GM18858 (cell line): ENCODE measurements around the gene GSTO1.

ENCODE experiments used
- ATAC-seq: cut with Tn5 transposase; IDR thresholded peaks from one replicate; pipeline ENCODE4 v1.9.1; 2021; ENCODE audit not compliant: unreplicated experiment

The GSTO1 gene

DNA sequence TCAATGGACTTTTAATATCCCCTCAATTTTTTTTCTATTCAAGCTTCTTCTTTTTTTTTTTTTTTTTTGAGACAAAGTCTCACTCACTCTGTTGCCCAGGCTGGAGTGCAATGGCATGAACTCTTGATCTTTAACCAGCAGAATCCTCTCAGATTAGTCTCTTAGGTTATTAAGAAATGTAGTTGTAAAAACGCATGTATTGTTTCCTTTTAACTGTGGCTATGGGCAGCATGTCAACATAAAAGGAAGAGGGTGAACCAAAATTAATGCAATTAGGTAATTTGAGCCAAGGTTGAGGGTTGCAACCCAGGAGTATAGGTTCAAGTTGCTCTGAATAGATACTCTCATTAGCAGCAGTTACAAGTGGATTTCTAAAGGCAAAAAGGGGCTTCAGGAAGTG lies 4.3 kb upstream of the GSTO1 start:
- no peak for ATAC-seq

DNA sequence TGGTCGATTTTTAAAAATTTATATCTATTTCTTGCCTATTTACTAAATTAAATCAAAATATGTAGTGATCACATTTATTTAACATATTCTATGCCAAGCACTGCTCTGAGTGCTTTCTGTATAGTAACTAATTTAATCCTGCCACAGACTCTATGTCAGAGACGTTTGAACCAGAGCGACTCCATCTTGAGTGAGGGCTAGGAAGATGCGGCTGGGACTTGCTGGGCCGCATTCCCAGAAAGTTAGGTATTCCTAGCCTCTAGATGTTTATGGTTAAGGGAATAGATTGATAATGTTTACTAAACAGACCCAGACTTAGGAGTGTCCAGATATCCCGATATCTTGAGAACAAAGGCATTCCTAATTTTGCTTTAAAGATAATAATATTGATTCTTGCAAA lies 3.2 kb upstream of the GSTO1 start:
- no peak for ATAC-seq

DNA sequence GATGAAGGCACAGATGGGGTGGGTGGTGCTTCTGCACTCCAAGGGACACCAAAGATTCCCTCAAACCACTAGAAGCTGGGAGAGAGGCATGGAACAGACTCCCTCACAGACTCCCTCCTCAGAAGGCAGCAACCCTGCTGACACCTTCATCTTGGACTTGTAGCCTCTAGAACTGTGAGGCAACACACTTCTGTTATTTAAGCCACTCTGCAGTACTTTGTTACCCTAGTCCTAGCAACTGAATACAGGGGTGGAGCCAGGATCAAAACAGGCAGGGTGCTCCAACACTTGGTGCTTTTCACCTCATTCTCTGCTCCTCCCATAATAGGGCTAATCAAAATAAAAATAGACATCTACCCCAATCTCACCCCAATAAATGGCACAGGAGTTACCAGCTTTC lies 2.3 kb upstream of the GSTO1 start:
- ATAC-seq, result no peak

DNA sequence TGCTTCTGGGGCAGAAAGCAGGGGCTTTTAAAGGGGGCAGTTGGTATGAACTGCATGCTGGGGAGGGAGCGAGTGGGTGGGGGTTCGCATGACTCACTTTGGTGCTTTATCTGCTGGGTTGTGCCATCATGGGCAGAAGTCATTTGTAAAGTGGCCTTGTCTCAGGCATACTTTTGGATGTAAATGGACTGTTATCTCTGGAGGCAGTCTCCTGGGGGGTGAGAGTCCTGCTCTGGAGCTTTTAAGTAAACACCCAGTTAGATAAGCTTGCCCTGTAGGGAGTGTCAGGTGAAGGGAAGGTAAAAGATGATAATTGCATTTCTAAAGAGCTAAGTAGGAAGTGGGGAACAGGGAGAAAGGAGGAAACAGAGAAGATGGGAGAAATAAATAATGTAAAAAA lies 1.6 kb upstream of the GSTO1 start:
- no peak for ATAC-seq

DNA sequence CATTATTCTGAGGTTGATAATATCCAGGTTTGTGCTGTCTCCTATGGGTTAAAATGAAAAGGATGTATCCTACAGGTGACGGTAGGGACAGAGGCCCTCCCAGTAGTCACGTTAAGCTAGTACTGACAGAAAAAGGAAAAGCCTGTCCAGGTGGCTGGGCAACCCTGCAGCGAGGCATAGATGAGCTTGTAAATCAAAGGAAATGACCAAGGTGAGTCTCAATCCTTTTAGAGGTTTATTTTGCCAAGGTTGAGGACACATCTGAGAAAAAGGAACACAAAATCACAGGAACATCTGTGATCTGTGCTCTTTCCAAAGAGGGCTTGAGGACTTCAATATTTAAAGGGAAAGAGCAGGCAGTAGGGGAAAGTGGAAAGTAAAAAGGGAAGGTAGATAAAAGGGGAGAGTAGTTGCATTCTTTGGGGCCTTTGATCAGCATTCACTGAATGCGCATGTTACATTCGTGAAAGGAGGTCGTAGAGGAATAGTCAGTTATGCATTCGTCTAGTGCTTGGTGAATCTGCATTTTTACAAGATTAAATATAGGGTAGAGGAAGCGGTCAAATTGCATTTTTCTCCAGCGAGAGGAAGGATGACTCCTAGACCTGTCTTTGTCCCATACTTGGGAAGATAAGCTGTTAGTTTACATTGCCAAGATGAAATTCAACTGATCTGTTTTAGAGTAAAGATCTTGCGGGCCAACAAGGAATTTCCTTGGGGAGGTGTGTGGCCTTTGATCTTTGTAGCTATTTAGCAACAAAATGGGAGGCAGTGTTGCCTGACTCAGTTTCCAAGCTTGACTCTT lies 884 bp upstream of the GSTO1 start:
- ATAC-seq, result no peak

DNA sequence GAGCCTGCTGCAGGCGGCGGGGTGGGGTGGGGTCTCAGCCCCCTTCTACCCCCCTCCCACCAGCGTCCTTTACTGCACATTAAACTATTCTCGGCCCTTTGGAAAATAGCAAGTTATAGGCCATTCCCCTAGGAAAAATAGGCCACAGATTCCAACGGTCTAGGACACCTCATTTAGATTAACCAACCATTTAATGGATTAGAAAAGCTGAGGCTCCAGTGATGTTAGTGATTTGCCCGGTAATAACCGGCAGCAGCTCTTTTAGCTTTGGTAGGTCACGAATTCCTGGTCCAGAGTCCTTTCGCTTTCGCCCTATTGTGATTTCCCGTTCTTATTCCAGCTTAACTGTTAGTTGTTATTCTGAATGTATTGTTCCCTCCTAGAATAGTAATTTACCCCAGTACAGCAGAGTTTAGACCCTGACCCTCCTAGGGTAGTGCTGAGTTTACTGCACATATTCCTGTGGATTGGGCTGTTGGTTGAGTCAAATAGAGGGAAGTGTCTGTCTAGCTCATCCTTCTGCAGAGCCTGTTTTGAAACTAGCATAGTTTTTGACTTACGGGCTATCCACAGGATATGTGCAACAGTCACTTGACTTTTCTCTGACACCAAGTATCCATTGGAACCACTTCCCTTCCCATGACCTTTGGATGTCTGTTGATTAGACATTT lies 754 bp downstream of the GSTO1 start:
- no peak for ATAC-seq

DNA sequence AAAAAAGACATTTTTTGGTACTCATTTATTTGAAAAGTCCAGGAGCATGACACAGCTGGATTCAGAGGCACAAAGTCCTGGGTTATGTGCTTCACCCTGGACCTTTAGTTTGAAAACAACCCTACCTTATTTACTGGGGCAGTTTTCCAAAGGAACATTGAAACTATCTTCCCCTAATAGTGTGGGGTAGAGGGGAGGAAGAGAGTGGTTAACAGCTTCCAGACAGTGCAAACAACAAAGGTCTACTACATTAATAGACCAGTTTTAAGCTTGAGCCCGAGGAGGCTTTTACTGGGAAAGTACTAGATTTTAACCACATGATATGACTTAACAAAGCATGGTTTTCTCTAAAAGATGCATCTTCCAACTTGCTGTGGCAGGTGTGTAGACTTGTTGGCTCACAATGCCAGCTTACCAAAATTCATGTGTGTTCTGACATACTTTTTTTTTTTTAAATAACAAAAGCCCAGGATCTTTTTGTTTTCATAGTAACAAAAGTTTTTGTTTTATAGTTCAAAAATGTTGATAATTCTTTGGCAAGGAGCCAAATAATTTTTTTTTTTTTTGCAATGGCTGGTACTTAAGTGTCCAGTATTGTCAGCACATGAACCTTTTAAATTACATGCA lies 1.8 kb downstream of the GSTO1 start:
- ATAC-seq, result no peak

DNA sequence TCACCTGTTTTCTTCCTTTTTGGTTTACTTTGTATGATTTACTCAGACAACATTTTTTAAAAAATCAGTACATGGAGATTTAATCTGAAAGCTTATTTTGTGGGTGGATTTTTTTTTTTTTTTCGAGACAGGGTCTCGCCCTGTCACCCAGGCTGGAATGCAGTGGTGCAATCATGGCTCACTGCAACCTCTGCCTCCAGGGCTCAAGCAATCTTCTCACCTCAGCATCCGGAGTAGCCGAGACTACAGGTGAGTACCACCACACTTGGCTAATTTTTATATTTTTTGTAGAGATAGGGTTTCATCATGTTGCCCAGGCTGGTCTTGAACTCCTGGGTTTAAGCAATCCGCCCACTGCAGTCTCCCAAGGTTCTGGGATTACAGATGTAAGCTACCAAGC lies 2.5 kb downstream of the GSTO1 start:
- ATAC-seq, result no peak

DNA sequence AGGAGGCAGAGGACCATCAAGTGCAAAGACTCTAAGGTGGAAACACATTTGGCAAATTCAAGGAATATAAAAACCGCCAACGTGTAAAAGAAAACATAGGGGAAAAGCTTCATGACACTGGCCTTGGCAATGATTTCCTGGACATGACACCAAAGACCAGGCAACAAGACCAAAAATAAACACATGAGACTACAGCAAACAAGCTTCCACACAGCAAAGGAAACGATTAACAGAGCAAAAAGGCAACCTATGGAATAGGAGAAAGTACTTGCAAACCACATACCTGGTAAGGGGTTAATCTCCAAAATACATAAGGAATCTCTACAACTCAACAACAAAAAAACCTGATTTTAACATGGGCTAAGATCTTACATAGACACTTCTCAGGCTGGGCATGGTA lies 3.5 kb downstream of the GSTO1 start:
- no peak for ATAC-seq

DNA sequence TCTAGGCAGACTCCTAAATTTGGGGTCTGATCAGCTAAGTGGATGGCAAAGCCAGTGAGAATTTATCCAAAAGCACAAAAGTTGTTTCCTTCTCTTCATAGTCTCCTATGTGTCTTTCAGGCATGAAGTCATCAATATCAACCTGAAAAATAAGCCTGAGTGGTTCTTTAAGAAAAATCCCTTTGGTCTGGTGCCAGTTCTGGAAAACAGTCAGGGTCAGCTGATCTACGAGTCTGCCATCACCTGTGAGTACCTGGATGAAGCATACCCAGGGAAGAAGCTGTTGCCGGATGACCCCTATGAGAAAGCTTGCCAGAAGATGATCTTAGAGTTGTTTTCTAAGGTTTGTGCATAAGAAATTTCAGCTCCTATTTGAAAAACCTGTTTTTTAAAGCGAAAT lies 4.8 kb downstream of the GSTO1 start:
- ATAC-seq, result no peak

DNA sequence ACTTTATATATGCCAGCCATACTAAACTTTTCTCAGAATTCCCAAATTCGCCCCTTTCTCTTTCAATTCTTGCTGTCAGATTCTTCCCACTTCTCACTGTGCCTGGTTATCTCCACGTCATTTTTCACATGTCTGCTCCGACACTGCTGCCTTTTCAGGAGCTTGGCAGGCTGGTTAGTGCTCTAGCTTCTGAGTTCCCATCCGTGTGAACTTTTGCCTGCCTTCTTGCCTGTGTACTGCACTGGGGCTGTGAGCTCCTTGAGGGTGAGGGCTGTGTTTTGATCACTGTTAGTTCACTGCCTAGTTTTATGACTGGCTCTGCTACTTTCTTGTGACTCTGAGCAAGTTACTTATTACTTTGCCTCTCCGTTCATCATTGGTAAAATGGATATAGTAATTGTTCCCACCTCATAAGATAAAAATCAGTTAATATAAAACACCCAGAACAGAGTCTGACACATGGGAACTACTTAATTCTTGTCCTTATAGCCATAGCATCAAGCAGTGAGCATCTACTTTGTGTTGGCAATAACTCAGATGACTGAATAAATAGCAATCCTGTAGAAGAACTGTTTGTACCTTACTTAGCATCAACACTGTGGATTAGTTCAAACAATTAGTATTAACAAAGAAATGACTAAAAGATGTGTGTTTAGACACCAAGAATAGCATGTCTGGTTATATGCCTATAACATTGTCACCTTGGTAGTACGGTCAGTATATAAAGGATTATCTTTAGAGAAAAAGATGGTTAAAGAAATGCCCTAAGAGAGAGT lies 5.5 kb downstream of the GSTO1 start:
- no peak for ATAC-seq

DNA sequence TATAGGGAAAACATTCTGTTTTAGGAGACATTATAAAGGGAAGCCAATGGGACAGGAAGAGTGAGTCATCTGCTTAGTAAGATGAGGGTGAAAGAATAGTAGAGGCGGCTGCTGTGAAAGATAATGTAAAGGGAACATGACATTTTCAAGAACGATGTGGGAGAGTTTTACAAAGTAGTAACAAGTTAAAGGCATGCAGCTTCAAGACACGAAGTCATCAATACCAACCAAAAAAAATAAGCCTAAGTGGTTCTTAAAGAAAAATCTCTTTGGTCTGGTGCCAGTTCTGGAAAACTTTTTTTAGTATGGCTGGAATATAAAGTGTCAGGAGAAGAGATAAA lies 6.1 kb downstream of the GSTO1 start:
- ATAC-seq, result no peak

DNA sequence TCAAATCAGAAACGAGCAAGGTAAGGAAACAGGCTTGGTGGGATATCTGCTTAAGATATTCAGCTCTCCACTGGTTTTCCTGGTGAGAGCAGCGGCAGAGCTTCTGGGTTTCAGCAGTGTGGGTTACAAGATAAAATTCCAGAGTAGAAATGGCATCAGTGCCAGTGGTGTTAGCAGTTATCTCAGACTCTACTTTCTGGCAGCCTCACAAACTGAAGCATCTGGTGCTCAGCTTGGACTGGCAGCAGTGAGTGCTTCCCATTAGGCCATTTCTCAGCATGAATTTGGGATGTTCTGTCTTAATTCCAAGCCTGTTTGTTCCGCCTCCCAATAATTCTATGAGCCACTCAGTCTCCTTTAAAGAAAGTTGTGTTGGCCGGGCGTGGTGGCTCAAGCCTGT lies 7.4 kb downstream of the GSTO1 start:
- ATAC-seq, result no peak

DNA sequence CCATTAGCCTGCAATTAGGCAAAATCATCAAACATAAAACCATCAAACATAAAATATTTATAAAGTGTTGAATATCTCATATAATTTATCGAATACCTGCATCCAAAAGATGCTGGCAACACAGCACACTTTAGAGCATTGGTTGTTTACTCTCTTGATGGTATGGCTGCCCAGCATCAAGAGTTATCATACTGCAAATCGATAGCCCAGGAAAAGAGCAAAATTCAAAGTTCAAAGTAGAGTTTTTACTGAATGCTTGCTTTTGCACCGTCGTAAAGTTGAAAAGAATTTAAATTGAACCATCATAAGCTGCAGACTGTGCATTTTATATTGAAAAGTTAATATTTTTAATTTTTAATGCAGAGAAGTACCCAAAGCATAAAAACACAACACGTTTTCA lies 10.1 kb downstream of the GSTO1 start:
- ATAC-seq, result no peak

DNA sequence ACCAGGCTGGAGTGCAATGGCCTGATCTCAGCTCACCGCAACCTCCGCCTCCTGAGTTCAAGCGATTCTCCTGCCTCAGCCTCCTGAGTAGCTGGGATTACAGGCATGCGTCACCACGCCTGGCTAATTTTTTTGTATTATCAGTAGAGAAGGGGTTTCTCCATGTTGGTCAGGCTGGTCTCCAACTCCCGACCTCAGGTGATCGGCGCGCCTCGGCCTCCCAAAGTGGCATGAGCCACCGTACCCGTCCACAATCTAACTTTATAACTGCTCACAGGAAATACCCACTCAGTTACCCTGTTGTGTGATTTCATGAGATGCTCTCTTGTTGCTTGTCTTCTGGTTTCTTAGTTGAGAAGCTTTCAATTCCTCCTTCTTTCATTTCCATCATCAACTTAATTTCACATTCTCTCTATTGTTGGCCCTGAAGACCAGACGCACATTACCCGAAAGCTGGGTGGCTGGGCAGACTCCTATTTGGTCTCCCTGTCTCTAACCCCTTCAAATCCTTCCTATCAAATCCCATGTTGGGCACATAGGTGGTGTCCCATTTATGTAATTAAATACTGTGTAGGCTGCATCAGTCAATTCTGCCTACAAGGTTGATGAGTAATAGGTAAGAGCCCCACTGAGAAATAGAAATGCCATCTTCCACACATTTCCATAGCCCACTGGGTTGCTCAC lies 13.2 kb downstream of the GSTO1 start:
- no peak for ATAC-seq

DNA sequence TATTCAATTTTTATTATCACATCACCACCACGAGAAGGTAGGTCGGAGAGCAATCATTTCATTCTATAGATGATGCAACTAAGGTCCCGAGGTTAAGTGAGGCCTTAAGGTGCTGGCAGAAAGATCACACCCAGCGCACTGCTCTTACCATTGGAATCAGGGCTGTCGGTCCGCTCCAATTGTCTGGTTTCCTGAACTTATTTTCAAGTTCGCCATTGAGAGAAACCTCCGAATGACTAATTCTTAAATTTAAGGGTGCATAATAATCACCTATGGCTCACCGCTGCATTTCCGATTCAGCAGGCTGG lies 13.7 kb downstream of the GSTO1 start:
- ATAC-seq, result no peak

DNA sequence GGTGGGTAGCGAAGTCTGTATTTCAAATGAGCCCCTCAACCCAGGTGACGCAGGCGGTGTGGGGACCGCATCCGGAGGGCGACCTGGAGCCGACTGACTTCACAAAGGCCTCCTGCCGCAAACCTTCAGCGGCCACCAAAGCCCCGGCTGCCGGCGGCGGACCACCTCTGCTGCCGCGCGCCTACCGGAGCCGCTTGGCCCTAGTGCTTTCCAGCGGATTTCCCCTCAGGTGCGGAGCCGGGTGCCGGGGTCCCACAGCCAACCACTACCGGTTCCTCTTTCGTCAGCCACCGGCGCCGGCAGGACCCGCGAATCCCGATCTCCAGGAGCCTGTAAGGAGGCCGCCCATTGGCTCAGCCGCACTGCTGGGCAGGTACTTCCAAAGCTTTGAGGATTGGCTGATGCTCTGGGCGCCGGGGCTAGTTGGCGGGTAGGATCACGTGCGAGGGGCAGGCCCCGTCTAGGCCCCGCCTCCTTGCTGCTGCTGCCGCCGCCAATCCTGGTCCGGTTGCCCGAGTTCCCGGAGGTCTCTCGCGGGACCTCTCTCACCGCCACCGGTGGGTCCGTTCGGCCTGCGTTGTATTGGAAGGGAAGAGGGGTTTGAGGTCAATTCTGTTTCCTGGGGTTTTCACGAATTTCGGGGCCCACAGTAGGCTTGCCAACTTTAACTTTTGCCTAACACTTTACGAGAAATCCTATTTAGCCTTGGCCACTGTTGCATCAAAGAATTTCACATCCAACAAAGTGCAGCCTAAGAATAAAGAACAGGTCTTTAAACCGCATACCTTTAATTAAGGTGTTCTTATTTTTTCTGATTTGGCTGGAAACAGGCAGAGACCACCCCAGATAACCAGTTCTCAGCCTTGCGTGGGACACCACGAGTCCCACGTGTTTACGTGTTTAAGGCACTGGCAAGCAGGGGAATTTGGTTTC lies 14.3 kb downstream of the GSTO1 start, which contains the start of gene GSTO2:
Gene GSTO2, plus strand, starts transcription at position 472 of the 933 bp plus-strand sequence. CDS start 5,732 bp downstream, outside the sequence.
- peak; percentile 98 for ATAC-seq

DNA sequence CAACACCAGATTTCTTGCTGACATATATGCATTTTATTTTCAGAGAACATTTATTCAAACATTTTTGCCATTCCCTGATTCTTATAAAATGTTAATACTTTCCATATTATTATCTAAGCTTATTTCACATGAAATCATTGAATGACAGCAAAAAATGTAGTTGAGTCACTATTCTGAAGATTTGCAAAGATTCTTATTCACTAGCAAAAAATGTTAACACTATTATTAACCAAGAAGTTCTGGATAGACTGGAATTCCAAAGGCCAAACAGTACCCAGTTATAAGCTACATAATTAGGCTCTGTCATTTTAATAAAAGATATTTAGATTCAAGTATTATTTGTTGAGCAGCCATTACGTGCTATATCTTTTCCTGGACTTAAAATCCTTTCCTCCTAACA lies 18.6 kb downstream of the GSTO1 start:
- no peak for ATAC-seq

DNA sequence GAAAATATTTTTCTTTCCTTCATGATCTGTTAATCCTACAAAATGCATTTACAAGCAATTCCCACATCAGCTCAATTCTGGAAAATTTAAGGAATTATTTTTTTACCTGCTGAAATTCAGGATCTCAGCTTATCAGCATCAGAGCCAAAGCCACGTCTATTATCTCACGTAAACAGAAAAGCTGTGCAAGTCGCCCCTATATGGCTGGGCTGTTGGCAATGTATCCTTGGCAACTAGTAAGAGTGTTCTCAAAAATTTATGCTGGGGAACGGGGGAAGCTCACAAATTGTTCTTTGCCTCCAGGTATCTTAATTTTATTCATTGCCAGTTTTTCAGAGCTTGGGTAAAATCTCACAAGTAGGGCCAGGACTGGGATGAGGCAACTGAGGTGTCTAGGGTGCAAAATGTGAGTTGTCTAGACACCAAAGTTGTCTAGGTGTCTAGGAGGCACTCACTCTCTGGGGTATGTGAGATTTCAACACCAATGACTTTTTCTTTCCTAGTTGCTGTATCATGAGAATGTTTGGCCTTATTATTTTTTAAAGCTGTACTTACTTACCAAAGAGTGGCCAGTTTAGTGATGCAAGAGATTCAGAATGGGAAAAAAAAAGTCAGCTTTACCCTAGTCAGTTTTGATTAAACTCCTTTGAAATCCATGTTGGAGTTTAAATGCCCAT lies 19.3 kb downstream of the GSTO1 start:
- no peak for ATAC-seq
